GM12878 (cell line): Measurements from ENCODE around the gene RPS3. TPM values are rescaled to one million over a fixed set of nuclear protein-coding genes. Genes with fewer than 3 reads are reported as not detected.

ENCODE experiments used
- ATF7 ChIP-seq: fragments of 450-650 bp; IDR thresholded peaks from 2 replicates; pipeline ENCODE4 v1.6.1; 2016; ENCODE audit warnings: low read depth, mild to moderate bottlenecking
- BCLAF1 ChIP-seq: fragments of 450-650 bp; IDR thresholded peaks from 2 replicates; pipeline ENCODE4 v1.6.1; 2017; ENCODE audit warnings: antibody characterized with exemption, mild to moderate bottlenecking, moderate library complexity
- E4F1 ChIP-seq: fragments of 450-650 bp; IDR thresholded peaks from 2 replicates; pipeline ENCODE4 v1.6.1; 2018; ENCODE audit warnings: borderline replicate concordance, mild to moderate bottlenecking; ENCODE audit not compliant: partially characterized antibody
- GABPA ChIP-seq: IDR thresholded peaks from 2 replicates; pipeline ENCODE4 v1.6.1; 2014; ENCODE audit warnings: antibody characterized with exemption, low read depth, mild to moderate bottlenecking, inconsistent platforms
- NKRF ChIP-seq: fragments of 450-650 bp; conservative IDR thresholded peaks from 2 replicates; pipeline ENCODE4 v1.6.1; 2017; ENCODE audit warnings: mild to moderate bottlenecking, moderate library complexity
- RBBP5 ChIP-seq: fragments of 200-600 bp; sonication (generic); conservative IDR thresholded peaks from 2 replicates; pipeline ENCODE4 v1.6.1; 2016
- RFX5 ChIP-seq: IDR thresholded peaks from 2 replicates; pipeline ENCODE4 v1.6.1; 2011; ENCODE audit warnings: low read depth, low read length, improper control_type of control experiment
- RUNX3 ChIP-seq: IDR thresholded peaks from 2 replicates; pipeline ENCODE4 v1.6.1; 2012; ENCODE audit warnings: low read length, inconsistent platforms
- SKIL ChIP-seq: fragments of 450-650 bp; IDR thresholded peaks from 2 replicates; pipeline ENCODE4 v1.6.1; 2017; ENCODE audit warnings: mild to moderate bottlenecking, low read depth, inconsistent platforms; ENCODE audit not compliant: poor library complexity, severe bottlenecking
- SPI1 ChIP-seq: IDR thresholded peaks from 2 replicates; pipeline ENCODE4 v1.6.1; 2011; ENCODE audit warnings: low read depth, mild to moderate bottlenecking, low read length, moderate library complexity, borderline replicate concordance; ENCODE audit not compliant: insufficient read depth
- STAT1 ChIP-seq: fragments of 450-650 bp; conservative IDR thresholded peaks from 2 replicates; pipeline ENCODE4 v1.6.1; 2014; ENCODE audit warnings: antibody characterized with exemption, mild to moderate bottlenecking
- STAT3 ChIP-seq: IDR thresholded peaks from 2 replicates; pipeline ENCODE4 v1.6.1; 2011; ENCODE audit warnings: low read depth, low read length, improper control_type of control experiment
- ZBTB33 ChIP-seq: fragments of 450-650 bp; IDR thresholded peaks from 2 replicates; pipeline ENCODE4 v1.6.1; 2017; ENCODE audit warnings: mild to moderate bottlenecking
- ZNF24 ChIP-seq: fragments of 450-650 bp; IDR thresholded peaks from 2 replicates; pipeline ENCODE4 v1.6.1; 2017; ENCODE audit warnings: antibody characterized with exemption, mild to moderate bottlenecking
- polyA plus RNA-seq, 11 experiments: library from polyadenylated mRNA; depleted of rRNA in 4 of 11; unstranded in 6 of 11; stranded (reverse) in 5 of 11; fragments of >200 nt; fragmentation: Nextera tagmentation in 4 of 11; fragmentation: Illumina TruSeq in 1 of 11; extraction: Ambion mirVana in 4 of 11; extraction: Trizol in 1 of 11; gene quantifications; 1 replicate in 1 of 11; 2 replicates in 10 of 11; pipeline versions ENCODE4 v1.2.1 to v1.2.3, GENCODE V29; 2011 to 2016; ENCODE audit warnings: inconsistent platforms in 2 of 11, missing spikeins in 2 of 11, low read depth in 1 of 11
- total RNA-seq, 4 experiments: library from RNA; depleted of rRNA in 3 of 4; stranded (reverse); fragments of >200 nt in 3 of 4; fragmentation: Illumina TruSeq in 1 of 4; extraction: Trizol in 1 of 4; gene quantifications; 2 replicates each; pipeline versions ENCODE4 v1.2.1 to v1.2.3, GENCODE V29; 2013 to 2021

RPS3 gene
- total and polyA plus RNA-seq, 10 of the 15 experiments (the other 5 are each of a cell fraction or from before 2014, with no cell fraction given), result 2,127 to 9,556 (median 4,327) TPM

GRCh38 chr11:75399344-75400145 lies at the start of gene RPS3 (continued):
- TF ChIP-seq NKRF, result peak; percentile 86
- no peak for TF ChIP-seq RFX5
- TF ChIP-seq STAT3, result no peak
- peak; percentile 97 for TF ChIP-seq STAT1
- TF ChIP-seq SKIL, result no peak
- peak; percentile 81 for TF ChIP-seq E4F1
- TF ChIP-seq GABPA, result peak; percentile 91
- TF ChIP-seq ZBTB33, result no peak
- no peak for TF ChIP-seq BCLAF1
- no peak for TF ChIP-seq ATF7
- no peak for TF ChIP-seq ZNF24
- peak; percentile 85 for TF ChIP-seq SPI1
- peak; percentile 64 for TF ChIP-seq RUNX3
- peak; percentile 98 for TF ChIP-seq RBBP5
